ENCODE data around the gene ZPR1. TPM values are rescaled to one million over a fixed set of nuclear protein-coding genes. Genes with fewer than 3 reads are reported as not detected.
"Not testable (repeated sequence)": the region's sequence is repeated elsewhere in the genome, so short reads cannot be mapped to it uniquely, and the experiment has no call there.

Gene ZPR1
- total RNA-seq, 6 experiments from 2014 or later, result 55.9 to 71.8 (median 64.4) TPM

DNA sequence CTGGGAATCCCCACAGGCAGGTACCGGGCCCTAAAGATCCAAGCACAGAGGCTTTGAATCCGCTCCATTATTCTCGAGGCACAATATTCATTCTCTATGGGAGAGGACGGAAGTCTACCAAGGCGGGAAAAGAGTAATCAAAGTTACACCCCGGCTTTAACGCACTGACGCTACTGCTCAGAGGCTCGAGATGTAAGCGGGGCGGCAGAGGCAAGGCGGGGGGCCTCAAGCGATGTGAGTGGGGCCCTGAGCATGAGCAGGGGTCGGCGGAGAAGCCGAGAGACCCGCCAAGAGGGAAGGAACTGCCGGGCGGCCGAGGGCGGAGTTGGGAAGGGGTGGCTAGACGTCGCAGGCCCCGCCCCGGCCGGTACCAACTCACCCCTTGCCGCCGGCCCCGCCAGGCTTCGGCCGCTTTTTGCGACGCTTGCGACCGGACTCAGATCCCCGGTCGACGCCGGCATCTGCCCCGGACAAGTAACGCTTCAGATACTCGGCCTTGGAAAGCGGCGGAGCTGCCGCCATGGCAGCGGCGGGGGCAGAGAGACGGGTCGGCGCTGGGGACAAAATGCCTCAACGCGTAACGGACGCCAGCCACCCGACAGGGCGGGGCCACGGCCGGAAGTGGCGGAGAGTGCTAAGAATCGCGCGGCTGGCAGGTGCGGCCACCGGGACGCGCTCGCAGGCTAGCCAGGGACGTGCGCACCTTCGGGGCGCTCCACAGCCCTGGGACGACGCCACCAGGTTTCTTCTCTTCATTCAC is 15.2 kb downstream of the ZPR1 start, which contains the start of gene BUD13:
Gene BUD13 (minus strand): TSS at position 545 of the 760 bp plus-strand sequence. CDS start 23 bp downstream, at position 522.
- Mint-ChIP-seq H3K9me3 (no peaks in the 10 kb centered on the region), H3K4me3 (peak within 1 kb of the TSS; percentile 96), H3K27ac (peak within 1 kb of the TSS; percentile 91), H3K4me1 (ENCODE audit: low read depth) (peaks cover 35% of the 10 kb centered on the region), H3K27me3 (ENCODE audit: insufficient read depth) (peaks cover 1% of the 10 kb centered on the region), H3K36me3 (ENCODE audit: low read depth) (peaks cover 24% of the 10 kb centered on the region)
- TF ChIP-seq, protein P1, sequence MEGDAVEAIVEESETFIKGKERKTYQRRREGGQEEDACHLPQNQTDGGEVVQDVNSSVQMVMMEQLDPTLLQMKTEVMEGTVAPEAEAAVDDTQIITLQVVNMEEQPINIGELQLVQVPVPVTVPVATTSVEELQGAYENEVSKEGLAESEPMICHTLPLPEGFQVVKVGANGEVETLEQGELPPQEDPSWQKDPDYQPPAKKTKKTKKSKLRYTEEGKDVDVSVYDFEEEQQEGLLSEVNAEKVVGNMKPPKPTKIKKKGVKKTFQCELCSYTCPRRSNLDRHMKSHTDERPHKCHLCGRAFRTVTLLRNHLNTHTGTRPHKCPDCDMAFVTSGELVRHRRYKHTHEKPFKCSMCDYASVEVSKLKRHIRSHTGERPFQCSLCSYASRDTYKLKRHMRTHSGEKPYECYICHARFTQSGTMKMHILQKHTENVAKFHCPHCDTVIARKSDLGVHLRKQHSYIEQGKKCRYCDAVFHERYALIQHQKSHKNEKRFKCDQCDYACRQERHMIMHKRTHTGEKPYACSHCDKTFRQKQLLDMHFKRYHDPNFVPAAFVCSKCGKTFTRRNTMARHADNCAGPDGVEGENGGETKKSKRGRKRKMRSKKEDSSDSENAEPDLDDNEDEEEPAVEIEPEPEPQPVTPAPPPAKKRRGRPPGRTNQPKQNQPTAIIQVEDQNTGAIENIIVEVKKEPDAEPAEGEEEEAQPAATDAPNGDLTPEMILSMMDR (IDR thresholded peaks at IDR 0.05), result no peak
- peak; percentile 81 for DNase-seq

- peaks cover 20% of the 10 kb centered on the region for H3K36me3 Mint-ChIP-seq (ENCODE audit: low read depth)
Measured at GRCh38 chr11:116771935-116772334, 15.9 kb downstream of the ZPR1 start.

GRCh38 chr11:116762132-116762531 is 25.7 kb downstream of the ZPR1 start:
- no peaks in the 10 kb centered on the region for H3K4me1 Mint-ChIP-seq (ENCODE audit: low read depth)
- TF ChIP-seq, protein P1 (IDR thresholded peaks at IDR 0.05), result no peak
- H3K27ac Mint-ChIP-seq, result no peak overlapping the region
- no peak overlapping the region for H3K4me3 Mint-ChIP-seq
- no peak for DNase-seq
- peaks cover 24% of the 10 kb centered on the region for H3K36me3 Mint-ChIP-seq (ENCODE audit: low read depth)
- no peaks in the 10 kb centered on the region for H3K9me3 Mint-ChIP-seq
- no peaks in the 10 kb centered on the region; the same call in 1 of the 2 replicates for H3K27me3 Mint-ChIP-seq (ENCODE audit: insufficient read depth)

More at GRCh38 chr11:116771935-116772334, 15.9 kb downstream of the ZPR1 start:
- Mint-ChIP-seq H3K27me3 (ENCODE audit: insufficient read depth) (peaks cover 2% of the 10 kb centered on the region), H3K4me1 (ENCODE audit: low read depth) (peaks cover 35% of the 10 kb centered on the region), H3K27ac (peak overlapping the region; percentile 91), H3K4me3 (peak overlapping the region; percentile 96), H3K9me3 (no peaks in the 10 kb centered on the region)
- TF ChIP-seq, protein P1 (IDR thresholded peaks at IDR 0.05), result no peak
- no peak for DNase-seq

DNA sequence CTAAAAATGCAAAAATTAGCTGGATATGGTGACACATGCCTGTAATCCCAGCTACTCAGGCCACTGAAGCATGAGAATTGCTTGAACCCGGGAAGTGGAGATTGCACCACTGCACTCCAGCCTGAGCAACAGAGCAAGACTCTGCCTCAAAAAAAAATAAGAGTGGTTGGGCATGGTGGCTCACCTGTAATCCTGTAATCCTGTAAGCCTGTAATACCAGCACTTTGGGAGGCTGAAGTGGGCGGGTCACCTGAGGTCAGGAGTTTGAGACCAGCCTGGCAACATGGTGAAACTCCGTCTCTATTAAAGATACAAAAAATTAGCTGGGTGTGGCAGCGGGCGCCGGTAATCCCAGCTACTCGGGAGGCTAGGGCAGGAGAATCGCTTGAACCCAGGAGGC is 31.8 kb downstream of the ZPR1 start:
- DNase-seq; H3K27me3 Mint-ChIP-seq (ENCODE audit: insufficient read depth): not testable (repeated sequence)

DNA sequence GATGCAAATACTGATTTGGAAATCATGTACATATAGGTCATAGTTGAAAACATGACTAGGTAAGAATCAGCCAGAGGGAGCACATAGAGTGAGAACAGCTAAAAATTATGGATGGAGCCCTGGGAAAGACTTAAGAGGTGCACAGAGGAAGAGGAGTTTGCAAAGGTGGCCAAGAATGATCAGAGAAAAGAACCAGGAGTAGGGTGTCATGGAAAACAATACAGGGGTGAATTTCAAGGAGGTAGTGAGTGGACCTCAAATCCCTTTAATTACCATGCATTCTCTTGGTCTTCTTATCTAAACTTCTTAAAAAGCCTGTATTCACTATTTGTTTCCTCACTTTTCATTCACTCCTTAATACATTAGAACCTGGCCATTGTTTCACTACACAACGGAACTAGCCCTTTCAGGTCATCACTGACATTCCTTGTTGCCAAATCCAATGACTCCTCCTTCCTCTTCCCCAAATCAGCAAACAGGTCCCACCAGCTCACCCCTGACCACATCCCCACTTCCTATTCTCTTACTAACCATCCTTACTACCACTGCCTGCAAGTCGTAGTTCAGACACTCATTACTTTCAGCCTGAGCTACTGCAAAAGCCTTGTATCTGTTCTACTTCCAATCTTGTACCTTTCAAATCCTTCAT is 37.6 kb downstream of the ZPR1 start:
- no peak overlapping the region for H3K4me3 Mint-ChIP-seq
- peaks cover 4% of the 10 kb centered on the region; the same call in 1 of the 2 replicates for H3K36me3 Mint-ChIP-seq (ENCODE audit: low read depth)
- no peaks in the 10 kb centered on the region for H3K4me1 Mint-ChIP-seq (ENCODE audit: low read depth)
- no peaks in the 10 kb centered on the region for H3K27me3 Mint-ChIP-seq (ENCODE audit: insufficient read depth)
- no peak overlapping the region for H3K27ac Mint-ChIP-seq
- TF ChIP-seq, protein P1 (IDR thresholded peaks at IDR 0.05), result no peak
- no peaks in the 10 kb centered on the region for H3K9me3 Mint-ChIP-seq
- DNase-seq, result no peak

More for the DNA sequence above, 31.8 kb downstream of the ZPR1 start:
- not testable (repeated sequence) for H3K4me3 Mint-ChIP-seq; H3K27ac Mint-ChIP-seq; H3K9me3 Mint-ChIP-seq; H3K4me1 Mint-ChIP-seq (ENCODE audit: low read depth)
- H3K36me3 Mint-ChIP-seq (ENCODE audit: low read depth), result peaks cover 25% of the 10 kb centered on the region

- H3K9me3 Mint-ChIP-seq, result no peaks in the 10 kb centered on the region
- H3K4me1 Mint-ChIP-seq (ENCODE audit: low read depth), result peaks cover 12% of the 10 kb centered on the region
- no peak for DNase-seq
- TF ChIP-seq, protein P1 (IDR thresholded peaks at IDR 0.05), result no peak
- no peak overlapping the region for H3K4me3 Mint-ChIP-seq
- peak overlapping the region; percentile 20; the same call in 1 of the 2 replicates for H3K27ac Mint-ChIP-seq
- no peaks in the 10 kb centered on the region for H3K36me3 Mint-ChIP-seq (ENCODE audit: low read depth)
- H3K27me3 Mint-ChIP-seq (ENCODE audit: insufficient read depth), result no peaks in the 10 kb centered on the region
Measured at GRCh38 chr11:116742104-116742503, 45.7 kb downstream of the ZPR1 start.
